IMR-90 (cell line): Measurements from ENCODE around the gene SLIT3.

Experiments used
- BHLHE40 ChIP-seq: fragments of 150-350 bp; IDR thresholded peaks from 2 replicates; pipeline ENCODE4 v1.6.1; 2016; ENCODE audit warnings: mild to moderate bottlenecking, low read depth, low read length
- CEBPB ChIP-seq: IDR thresholded peaks from 2 replicates; pipeline ENCODE4 v1.6.1; 2012; ENCODE audit warnings: low read depth, low read length, improper control_type of control experiment
- CHD1 ChIP-seq: IDR thresholded peaks from 2 replicates; pipeline ENCODE4 v1.6.1; 2012; ENCODE audit warnings: low read depth, low read length, improper control_type of control experiment
- MXI1 ChIP-seq: IDR thresholded peaks from 2 replicates; pipeline ENCODE4 v1.6.1; 2012; ENCODE audit warnings: low read depth, mild to moderate bottlenecking, low read length, moderate library complexity, borderline replicate concordance
- NFE2L2 ChIP-seq: fragments of 150-350 bp; IDR thresholded peaks from 2 replicates; pipeline ENCODE4 v1.6.1; 2016; ENCODE audit warnings: low read depth, mild to moderate bottlenecking, low read length
- POLR2A ChIP-seq: IDR thresholded peaks from 2 replicates; pipeline ENCODE4 v1.6.1; 2012; ENCODE audit warnings: mild to moderate bottlenecking, low read depth, low read length
- RFX5 ChIP-seq: IDR thresholded peaks from 2 replicates; pipeline ENCODE4 v1.8.0; 2012; ENCODE audit warnings: low read depth, mild to moderate bottlenecking, low read length, moderate library complexity
- TF ChIP-seq, protein P1 (sequence below): conservative IDR thresholded peaks from 2 replicates; pipeline ENCODE4 v1.5.1; 2012; ENCODE audit warnings: mild to moderate bottlenecking, low read depth, low read length, improper control_type of control experiment
- TF ChIP-seq, protein P2 (sequence below): fragments of 150-350 bp; IDR thresholded peaks from 2 replicates; pipeline ENCODE4 v1.6.1; 2016; ENCODE audit warnings: low read depth, mild to moderate bottlenecking, low read length, moderate library complexity, borderline replicate concordance

DNA sequence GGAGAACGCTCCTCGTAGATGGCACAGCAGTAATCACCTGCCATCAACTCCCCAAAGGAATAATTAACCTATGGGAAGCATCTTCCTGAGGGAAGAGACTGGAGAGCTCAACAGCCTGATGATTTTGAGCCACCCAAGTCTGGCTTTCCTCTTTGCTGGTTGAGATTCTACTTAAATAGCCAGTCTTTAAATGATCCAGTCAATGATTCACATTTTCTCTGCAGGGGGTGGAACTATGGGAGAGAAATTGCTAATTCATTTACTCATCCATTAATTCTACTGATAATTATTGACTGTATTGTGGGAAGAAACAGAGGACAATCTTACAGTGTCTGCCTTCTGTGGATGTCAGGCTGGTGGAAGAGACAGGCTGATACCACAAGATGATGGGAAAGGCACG lies 366.8 kb downstream of the SLIT3 start:
- TF ChIP-seq, protein P1, sequence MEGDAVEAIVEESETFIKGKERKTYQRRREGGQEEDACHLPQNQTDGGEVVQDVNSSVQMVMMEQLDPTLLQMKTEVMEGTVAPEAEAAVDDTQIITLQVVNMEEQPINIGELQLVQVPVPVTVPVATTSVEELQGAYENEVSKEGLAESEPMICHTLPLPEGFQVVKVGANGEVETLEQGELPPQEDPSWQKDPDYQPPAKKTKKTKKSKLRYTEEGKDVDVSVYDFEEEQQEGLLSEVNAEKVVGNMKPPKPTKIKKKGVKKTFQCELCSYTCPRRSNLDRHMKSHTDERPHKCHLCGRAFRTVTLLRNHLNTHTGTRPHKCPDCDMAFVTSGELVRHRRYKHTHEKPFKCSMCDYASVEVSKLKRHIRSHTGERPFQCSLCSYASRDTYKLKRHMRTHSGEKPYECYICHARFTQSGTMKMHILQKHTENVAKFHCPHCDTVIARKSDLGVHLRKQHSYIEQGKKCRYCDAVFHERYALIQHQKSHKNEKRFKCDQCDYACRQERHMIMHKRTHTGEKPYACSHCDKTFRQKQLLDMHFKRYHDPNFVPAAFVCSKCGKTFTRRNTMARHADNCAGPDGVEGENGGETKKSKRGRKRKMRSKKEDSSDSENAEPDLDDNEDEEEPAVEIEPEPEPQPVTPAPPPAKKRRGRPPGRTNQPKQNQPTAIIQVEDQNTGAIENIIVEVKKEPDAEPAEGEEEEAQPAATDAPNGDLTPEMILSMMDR = no peak
- no peak for TF ChIP-seq POLR2A
- no peak for TF ChIP-seq RFX5
- no peak for TF ChIP-seq CEBPB
- TF ChIP-seq BHLHE40 = no peak
- TF ChIP-seq CHD1 = no peak
- no peak for TF ChIP-seq MXI1
- TF ChIP-seq, protein P2, sequence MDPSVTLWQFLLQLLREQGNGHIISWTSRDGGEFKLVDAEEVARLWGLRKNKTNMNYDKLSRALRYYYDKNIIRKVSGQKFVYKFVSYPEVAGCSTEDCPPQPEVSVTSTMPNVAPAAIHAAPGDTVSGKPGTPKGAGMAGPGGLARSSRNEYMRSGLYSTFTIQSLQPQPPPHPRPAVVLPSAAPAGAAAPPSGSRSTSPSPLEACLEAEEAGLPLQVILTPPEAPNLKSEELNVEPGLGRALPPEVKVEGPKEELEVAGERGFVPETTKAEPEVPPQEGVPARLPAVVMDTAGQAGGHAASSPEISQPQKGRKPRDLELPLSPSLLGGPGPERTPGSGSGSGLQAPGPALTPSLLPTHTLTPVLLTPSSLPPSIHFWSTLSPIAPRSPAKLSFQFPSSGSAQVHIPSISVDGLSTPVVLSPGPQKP = no peak
- TF ChIP-seq NFE2L2 = no peak
